Heart left ventricle (tissue), 16 donors: ENCODE results near the gene YES1. TPM values are rescaled to one million over a fixed set of nuclear protein-coding genes. Genes with fewer than 3 reads are reported as not detected.

Experiments
- ATAC-seq, 4 donors: fragments of 200-7000 bp; cut with Tn5 transposase; one replicate each; pipeline ENCODE4 v1.9.1; 2020 to 2022; ENCODE audit warnings: moderate library complexity in 4 of 4, mild to moderate bottlenecking in 3 of 4, moderate number of reproducible peaks in 1 of 4
- DNase-seq, 5 donors: peaks; one replicate each; pipeline ENCODE4 v3.0.0-alpha.2; 2020
- H3K27ac ChIP-seq, 12 donors: fragments of 200-600 bp; sonication (generic) in 4 of 12; one replicate each; pipeline versions ENCODE4 v1.5.0 to v1.8.0; 2016 to 2022; ENCODE audit warnings: mild to moderate bottlenecking in 2 of 12
- H3K27me3 ChIP-seq, 9 donors: fragments of 200-600 bp; sonication (generic) in 2 of 9; one replicate each; pipeline versions ENCODE4 v1.5.1 to v1.8.0; 2016 to 2022; ENCODE audit warnings: mild to moderate bottlenecking in 3 of 9
- H3K36me3 ChIP-seq, 9 donors: fragments of 200-600 bp; sonication (generic) in 2 of 9; one replicate each; pipeline versions ENCODE4 v1.5.0 to v1.8.0; 2018 to 2022; ENCODE audit warnings: mild to moderate bottlenecking in 2 of 9
- H3K4me1 ChIP-seq, 12 donors: fragments of 200-600 bp; sonication (generic) in 4 of 12; one replicate each; pipeline versions ENCODE4 v1.5.0 to v1.8.0; 2016 to 2022; ENCODE audit warnings: mild to moderate bottlenecking in 3 of 12
- H3K4me3 ChIP-seq, 12 donors: fragments of 200-600 bp; sonication (generic) in 4 of 12; one replicate each; pipeline versions ENCODE4 v1.5.0 to v1.8.0; 2017 to 2022; ENCODE audit warnings: mild to moderate bottlenecking in 9 of 12, moderate library complexity in 4 of 12
- H3K9me3 ChIP-seq, 12 donors: fragments of 200-600 bp; sonication (generic) in 4 of 12; one replicate each; pipeline versions ENCODE4 v1.5.0 to v1.8.0; 2016 to 2022; ENCODE audit warnings: mild to moderate bottlenecking in 1 of 12
- POLR2A ChIP-seq, 2 donors: fragments of 450-650 bp; IDR thresholded peaks; one replicate each; pipeline ENCODE4 v1.6.1; 2017; ENCODE audit warnings: antibody characterized with exemption in 2 of 2, mild to moderate bottlenecking in 2 of 2, moderate library complexity in 2 of 2
- WGBS, 4 donors: extraction: QIAGEN DNeasy Blood & Tissue Kit in 2 of 4; methylation state at CpG; one replicate each; pipeline versions ENCODE4 v1.1.5 to v1.1.7; 2013 to 2018; 5-methylcytosine and 5-hydroxymethylcytosine counted together
- intact Hi-C, 10 donors: fragments of 100-400 bp; cut with DNase I; formaldehyde crosslinking; loops; one replicate each; pipeline versions ENCODE4 v1.11.1 to v1.14.2; 2022
- polyA plus RNA-seq, 2 donors: library from polyadenylated mRNA; stranded (reverse); fragments of 200-250 nt; gene quantifications; one replicate each; pipeline ENCODE4 v1.2.3, GENCODE V29; 2013
- total RNA-seq, 9 donors: library from RNA; depleted of rRNA in 2 of 9; stranded (reverse); fragments of >200 nt in 2 of 9; fragmentation: NEBNext Ultra II Directional in 3 of 9; extraction: Animal tissue kit (Norgen Biotek cat#: 25700) in 3 of 9; gene quantifications; one replicate each; pipeline versions ENCODE4 v1.1.0 to v1.2.4, GENCODE V29; 2016 to 2023
- TF ChIP-seq, protein P1 (sequence below), 12 donors: fragments of 200-600 bp; sonication (generic) in 4 of 12; IDR thresholded peaks; one replicate each; pipeline versions ENCODE4 v1.5.0 to v1.8.0; 2018 to 2022; ENCODE audit warnings: antibody characterized with exemption in 12 of 12, mild to moderate bottlenecking in 5 of 12
- donor health status: ischemic (EF 13 %, LVEDD 7.1; RV severe dilation, severe dysfunction).
- donor health status: healthy with polysubstance abuse.
- donor health status: DM: no; HTN: yes; CAD: no.
- donor health status: DM: no; HTN: no; CAD: no.
- donor health status: ischemic (EF 25% LVEDD 6.9; RV normal size, moderate dysfunction).
- donor health status: ischemic (EF 25% LVEDD 5.7; RV mildly dilated, moderate dysfunction).
- donor health status: healthy.
- donor health status: DM: yes; HTN: yes; CAD: no.
- donor health status: ischemic (EF 35%, LVEDD 5.7; RV mildly dilated, moderate dysfunction).
- donor health status: nonischemic (EF 11% LVEDD 7.7; RV severe dilation, severe dysfunction).
- donor health status: DM: yes; HTN: yes; CAD: no.
- donor health status: PGD.
- donor health status: ischemic (EF 29% LVEDD 5.4; RV normal size, mild dysfunction).
- donor health status: nonischemic (EF 23%, LVEDD 6.1; RV moderate dilation, normal function).

YES1 gene
- total and polyA plus RNA-seq, 11 donors, result 7.1 to 50.2 (median 23.5) TPM

DNA sequence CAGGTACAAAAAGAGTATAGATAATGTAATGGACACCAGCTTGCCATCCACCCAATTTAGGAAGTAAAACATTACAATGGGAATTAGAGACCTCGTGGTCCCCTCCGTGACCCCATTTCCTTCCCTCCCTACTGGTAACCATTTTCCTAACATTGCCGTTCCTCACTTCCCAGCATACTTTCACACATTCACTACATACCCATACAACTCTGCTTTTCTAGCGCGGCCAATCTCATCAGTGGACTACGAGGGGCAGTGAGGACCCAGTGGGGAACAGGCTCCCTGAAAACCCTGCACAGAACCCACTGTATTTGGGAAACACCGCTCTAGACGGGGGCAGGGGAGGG is 100.8 kb downstream of the YES1 start:
- Histone ChIP-seq H3K36me3 (peaks cover 0 to 11% (median 0%) of the 10 kb centered on the region in 9 donors), H3K4me1 (peaks cover 0 to 26% (median 12%) of the 10 kb centered on the region in 12 donors), H3K27ac (peak overlapping the region in 11 of 12 donors; percentile 54 to 88 (median 75)), H3K9me3 (peaks cover 0 to 18% (median 0%) of the 10 kb centered on the region in 12 donors), H3K4me3 (peak overlapping the region; percentile 47 to 89 (median 65)), H3K27me3 (no peaks in the 10 kb centered on the region)
- TF ChIP-seq POLR2A (IDR thresholded peaks at IDR 0.05), result no peak
- TF ChIP-seq, protein P1, sequence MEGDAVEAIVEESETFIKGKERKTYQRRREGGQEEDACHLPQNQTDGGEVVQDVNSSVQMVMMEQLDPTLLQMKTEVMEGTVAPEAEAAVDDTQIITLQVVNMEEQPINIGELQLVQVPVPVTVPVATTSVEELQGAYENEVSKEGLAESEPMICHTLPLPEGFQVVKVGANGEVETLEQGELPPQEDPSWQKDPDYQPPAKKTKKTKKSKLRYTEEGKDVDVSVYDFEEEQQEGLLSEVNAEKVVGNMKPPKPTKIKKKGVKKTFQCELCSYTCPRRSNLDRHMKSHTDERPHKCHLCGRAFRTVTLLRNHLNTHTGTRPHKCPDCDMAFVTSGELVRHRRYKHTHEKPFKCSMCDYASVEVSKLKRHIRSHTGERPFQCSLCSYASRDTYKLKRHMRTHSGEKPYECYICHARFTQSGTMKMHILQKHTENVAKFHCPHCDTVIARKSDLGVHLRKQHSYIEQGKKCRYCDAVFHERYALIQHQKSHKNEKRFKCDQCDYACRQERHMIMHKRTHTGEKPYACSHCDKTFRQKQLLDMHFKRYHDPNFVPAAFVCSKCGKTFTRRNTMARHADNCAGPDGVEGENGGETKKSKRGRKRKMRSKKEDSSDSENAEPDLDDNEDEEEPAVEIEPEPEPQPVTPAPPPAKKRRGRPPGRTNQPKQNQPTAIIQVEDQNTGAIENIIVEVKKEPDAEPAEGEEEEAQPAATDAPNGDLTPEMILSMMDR (IDR thresholded peaks at IDR 0.05), result no peak
- intact Hi-C loops, result loop anchor here in 1 of 10 donors (10.0 kb wide), 1 partner anchor 86 kb away; no protein-coding TSS in a partner anchor
- DNase-seq, result no peak
- peak in 1 of 4 donors; percentile 10 for ATAC-seq
- 9 to 17% (median 11%) methylated on average over 8 of the region's 8 CpGs for WGBS, 4 donors

DNA sequence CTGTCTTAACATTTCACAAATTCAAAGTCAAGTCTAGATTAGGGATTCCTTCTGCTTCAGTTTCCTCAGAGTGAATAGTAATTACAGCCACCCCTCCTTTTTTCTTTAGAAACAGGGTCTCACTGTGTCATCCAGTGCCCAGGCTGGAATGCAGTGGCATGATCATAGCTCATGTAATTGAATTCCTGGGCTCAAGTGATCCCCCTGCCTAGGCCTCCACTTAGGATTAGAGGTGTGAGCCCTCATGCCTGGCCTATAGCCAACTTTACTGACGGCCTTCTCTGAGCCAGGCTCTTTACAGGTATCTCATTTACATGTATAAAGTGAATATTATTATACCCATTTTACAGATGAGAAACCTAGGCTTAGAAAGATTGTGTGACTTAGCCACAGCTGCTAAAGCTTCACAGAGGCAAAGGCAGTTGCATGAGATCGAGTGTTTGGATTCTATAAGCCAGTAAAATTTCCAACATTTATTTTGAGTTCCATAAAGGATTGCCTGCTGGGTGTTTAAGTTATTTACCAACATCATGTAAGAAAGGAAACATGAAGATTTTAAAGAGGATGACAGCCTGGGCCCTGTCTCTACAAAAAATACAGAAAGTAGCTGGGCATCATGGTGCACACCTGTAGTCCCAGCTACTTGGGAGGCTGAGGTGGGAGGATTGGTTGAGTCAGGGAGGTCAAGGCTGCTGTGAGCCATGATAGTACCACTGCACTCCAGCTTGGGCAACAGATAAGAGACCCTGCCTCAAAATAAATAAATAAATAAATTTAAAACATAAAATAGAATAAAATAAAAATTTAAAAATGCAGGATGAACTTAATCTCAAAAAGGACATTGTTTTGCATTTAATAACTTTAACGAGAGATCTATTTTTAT is 101.4 kb downstream of the YES1 start:
- H3K4me3 ChIP-seq, result peak overlapping the region in 9 of 12 donors; percentile 58 to 89 (median 67)
- H3K36me3 ChIP-seq, result peaks cover 0 to 18% (median 3%) of the 10 kb centered on the region in 9 donors
- H3K27ac ChIP-seq, result peak overlapping the region in 4 of 12 donors; percentile 73 to 88 (median 76)
- ATAC-seq (no peak), DNase-seq (no peak)
- TF ChIP-seq, protein P1 (IDR thresholded peaks at IDR 0.05), result no peak
- 69 to 73% (median 71%) methylated on average over 3 of the region's 3 CpGs for WGBS, 4 donors
- H3K4me1 ChIP-seq, result peaks cover 0 to 26% (median 12%) of the 10 kb centered on the region in 12 donors
- peaks cover 0 to 18% (median 0%) of the 10 kb centered on the region in 12 donors for H3K9me3 ChIP-seq
- H3K27me3 ChIP-seq, result no peaks in the 10 kb centered on the region
- intact Hi-C loops, result loop anchor here in 1 of 10 donors (10.0 kb wide), 1 partner anchor 86 kb away; no protein-coding TSS in a partner anchor

DNA sequence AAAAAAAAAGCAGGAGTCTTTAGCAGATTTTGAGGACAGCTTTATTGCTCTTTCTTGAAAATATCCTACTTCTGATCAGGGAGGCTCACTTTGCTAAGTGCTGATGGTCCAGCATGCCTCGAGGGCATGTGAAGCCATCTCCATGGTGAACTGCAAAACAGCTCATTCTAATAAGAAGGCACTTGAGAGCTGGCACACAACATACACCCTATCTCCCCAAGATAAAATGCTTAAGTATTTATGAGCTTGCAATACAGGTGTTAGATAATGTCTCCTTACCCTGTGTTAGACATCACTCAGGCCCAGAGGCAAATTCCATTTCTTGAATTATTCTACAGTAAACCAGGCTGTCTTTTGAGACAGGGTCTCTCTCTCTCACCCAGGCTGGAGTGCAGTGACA is 102.3 kb downstream of the YES1 start:
- Histone ChIP-seq H3K4me1 (peaks cover 0 to 26% (median 12%) of the 10 kb centered on the region in 12 donors), H3K27ac (no peak overlapping the region), H3K4me3 (no peak overlapping the region), H3K9me3 (peaks cover 0 to 18% (median 0%) of the 10 kb centered on the region in 12 donors), H3K36me3 (peaks cover 0 to 27% (median 11%) of the 10 kb centered on the region in 9 donors), H3K27me3 (no peaks in the 10 kb centered on the region)
- 33 to 74% (median 55%) methylated on average over 1 of the region's 1 CpG for WGBS, 4 donors
- no peak for DNase-seq
- no peak for TF ChIP-seq POLR2A (IDR thresholded peaks at IDR 0.05)
- TF ChIP-seq, protein P1 (IDR thresholded peaks at IDR 0.05), result no peak
- intact Hi-C loops, result loop anchor here in 2 of 10 donors (10.0 kb wide), 1 partner anchor 85 kb away; no protein-coding TSS in a partner anchor
- ATAC-seq, result no peak

DNA sequence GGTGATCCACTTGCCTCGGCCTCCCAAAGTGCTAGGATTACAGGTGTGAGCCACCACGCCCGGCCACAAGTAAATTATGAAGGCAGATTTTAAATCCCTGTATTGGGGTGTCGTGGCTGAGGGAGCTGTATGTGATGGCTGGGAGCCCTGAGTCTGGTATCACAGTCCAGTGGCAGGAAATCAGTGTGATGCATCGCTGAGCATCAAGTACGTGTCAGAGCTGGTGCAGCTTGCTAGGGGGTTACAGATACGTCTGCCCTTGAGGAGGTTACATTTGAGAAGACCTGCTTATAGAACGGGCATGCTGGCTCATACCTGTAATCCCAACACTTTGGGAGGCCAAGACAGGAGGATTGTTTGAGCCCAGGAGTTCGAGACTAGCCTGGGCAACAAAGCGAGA is 103.9 kb downstream of the YES1 start:
- Histone ChIP-seq H3K4me3 (no peak overlapping the region), H3K9me3 (peaks cover 0 to 5% (median 0%) of the 10 kb centered on the region in 12 donors), H3K4me1 (peaks cover 0 to 26% (median 12%) of the 10 kb centered on the region in 12 donors), H3K36me3 (peaks cover 0 to 38% (median 16%) of the 10 kb centered on the region in 9 donors), H3K27ac (no peak overlapping the region), H3K27me3 (no peaks in the 10 kb centered on the region)
- intact Hi-C loops, result loop anchor here in 1 of 10 donors (10.0 kb wide), 1 partner anchor 83 kb away; no protein-coding TSS in a partner anchor
- DNase-seq, result no peak
- WGBS, 4 donors, result 96 to 99% (median 98%) methylated on average over 10 of the region's 10 CpGs
- TF ChIP-seq POLR2A (IDR thresholded peaks at IDR 0.05), result no peak
- TF ChIP-seq, protein P1 (IDR thresholded peaks at IDR 0.05), result no peak
- ATAC-seq, result no peak
